K562 (cell line): Measurements from ENCODE around the gene FAM184B. TPM values are rescaled to one million over a fixed set of nuclear protein-coding genes. Genes with fewer than 3 reads are reported as not detected.
A peak's percentile ranks its signal among the peaks of the same experiment; 100 is the strongest.

Experiments
- CCNT2 ChIP-seq: IDR thresholded peaks from 2 replicates; pipeline ENCODE4 v1.6.1; 2011; ENCODE audit warnings: borderline replicate concordance, low read depth, mild to moderate bottlenecking, moderate library complexity, mixed read lengths, low read length; ENCODE audit not compliant: insufficient read length; ENCODE audit errors: extremely low read depth
- ERF ChIP-seq: fragments of 450-650 bp; formaldehyde crosslinking; IDR thresholded peaks from 2 replicates; pipeline ENCODE4 v1.4.0; 2020; ENCODE audit warnings: mild to moderate bottlenecking, mixed read lengths
- JUN ChIP-seq, 2 experiments: sonication (generic) in 1 of 2; formaldehyde crosslinking in 1 of 2; IDR thresholded peaks; 2 replicates each; pipeline versions ENCODE4 v1.6.1 to v1.8.0; 2012 to 2022; ENCODE audit warnings: borderline replicate concordance in 2 of 2, mild to moderate bottlenecking in 2 of 2, improper control_type of control experiment in 1 of 2, low read depth in 1 of 2, low read length in 1 of 2, missing genetic modification reagents in 1 of 2
- MEIS2 ChIP-seq: fragments of 450-650 bp; IDR thresholded peaks from 2 replicates; pipeline ENCODE4 v1.6.1; 2014; ENCODE audit warnings: mild to moderate bottlenecking; ENCODE audit not compliant: partially characterized antibody
- SMAD1 ChIP-seq: fragments of 150-350 bp; IDR thresholded peaks from 2 replicates; pipeline ENCODE4 v1.6.1; 2014; ENCODE audit warnings: low read length, low read depth; ENCODE audit not compliant: partially characterized antibody
- TEAD1 ChIP-seq, 2 experiments: fragments of 450-650 bp in 1 of 2; sonication (generic) in 1 of 2; formaldehyde crosslinking; IDR thresholded peaks; 2 replicates each; pipeline versions ENCODE4 v1.4.0 to v1.8.0; 2020 to 2022; ENCODE audit warnings: mild to moderate bottlenecking in 2 of 2, missing genetic modification reagents in 1 of 2
- ZNF133 ChIP-seq: fragments of 250-450 bp; sonication (Bioruptor Pico); IDR thresholded peaks from 2 replicates; pipeline ENCODE4 v1.4.0; 2020; ENCODE audit warnings: mild to moderate bottlenecking
- ZNF263 ChIP-seq: sonication (generic); formaldehyde crosslinking; IDR thresholded peaks from 2 replicates; pipeline ENCODE4 v1.8.0; 2022; ENCODE audit warnings: mild to moderate bottlenecking, missing genetic modification reagents, borderline replicate concordance
- ZNF274 ChIP-seq: IDR thresholded peaks from 2 replicates; pipeline ENCODE4 v1.6.1; 2011; ENCODE audit warnings: low read depth, mild to moderate bottlenecking, low read length, moderate library complexity, borderline replicate concordance
- polyA plus RNA-seq, 8 experiments: library from polyadenylated mRNA; depleted of rRNA in 4 of 8; stranded (reverse) in 5 of 8; unstranded in 3 of 8; fragments of >200 nt; fragmentation: Nextera tagmentation in 2 of 8; fragmentation: Illumina TruSeq in 1 of 8; extraction: Ambion mirVana in 2 of 8; extraction: Trizol in 1 of 8; gene quantifications; 2 replicates each; pipeline versions ENCODE4 v1.2.1 to v1.2.3, GENCODE V29; 2011 to 2014; ENCODE audit warnings: inconsistent platforms in 1 of 8, missing spikeins in 1 of 8
- total RNA-seq, 7 experiments: library from RNA; depleted of rRNA in 6 of 7; stranded (reverse); fragments of >200 nt in 6 of 7; fragmentation: Illumina TruSeq in 2 of 7; extraction: Trizol in 2 of 7; gene quantifications; 2 replicates each; pipeline versions ENCODE4 v1.2.1 to v1.2.3, GENCODE V29; 2011 to 2021; ENCODE audit warnings: low replicate concordance in 1 of 7
- TF ChIP-seq, protein P1 (sequence below): fragments of 450-650 bp; IDR thresholded peaks from 2 replicates; pipeline ENCODE4 v1.6.1; 2016; ENCODE audit warnings: antibody characterized with exemption
- TF ChIP-seq, protein P2 (sequence below): fragments of 450-650 bp; IDR thresholded peaks from 2 replicates; pipeline ENCODE4 v1.6.1; 2016; ENCODE audit warnings: low read depth
- TF ChIP-seq, protein P3 (sequence below): fragments of 250-450 bp; sonication (Bioruptor Pico); IDR thresholded peaks from 2 replicates; pipeline ENCODE4 v1.8.0; 2022; ENCODE audit warnings: moderate library complexity, mild to moderate bottlenecking, inconsistent platforms

The FAM184B gene
- total and polyA plus RNA-seq, 9 of the 15 experiments (the other 6 are each of a cell fraction or from before 2014, with no cell fraction given) = not detected

GRCh38 chr4:17614416-17615299 is 166.8 kb downstream of the FAM184B start, which contains the start of gene MED28 (continued):
- TF ChIP-seq MEIS2 (peak; percentile 70), JUN (IDR thresholded peaks at IDR 0.05; ENCODE audit: borderline replicate concordance, low read depth, low read length) (peak; percentile 17; the same call in 1 of the 2 replicates), JUN (CRISPR knock-in tag; IDR thresholded peaks at IDR 0.05; ENCODE audit: borderline replicate concordance) (no peak), CCNT2 (no peak), TEAD1 (CRISPR knock-in tag; IDR thresholded peaks at IDR 0.05) (0 out of 4 replicates have a peak, but pooled peaks of 1 of the 2 experiments have one; percentile 35), SMAD1 (peak; percentile 63), ZNF274 (no peak), ZNF263 (CRISPR knock-in tag) (peak; percentile 45; the same call in 1 of the 2 replicates), ERF (CRISPR knock-in tag) (no peak), ZNF133 (CRISPR knock-in tag) (no peak)
- TF ChIP-seq, protein P1, sequence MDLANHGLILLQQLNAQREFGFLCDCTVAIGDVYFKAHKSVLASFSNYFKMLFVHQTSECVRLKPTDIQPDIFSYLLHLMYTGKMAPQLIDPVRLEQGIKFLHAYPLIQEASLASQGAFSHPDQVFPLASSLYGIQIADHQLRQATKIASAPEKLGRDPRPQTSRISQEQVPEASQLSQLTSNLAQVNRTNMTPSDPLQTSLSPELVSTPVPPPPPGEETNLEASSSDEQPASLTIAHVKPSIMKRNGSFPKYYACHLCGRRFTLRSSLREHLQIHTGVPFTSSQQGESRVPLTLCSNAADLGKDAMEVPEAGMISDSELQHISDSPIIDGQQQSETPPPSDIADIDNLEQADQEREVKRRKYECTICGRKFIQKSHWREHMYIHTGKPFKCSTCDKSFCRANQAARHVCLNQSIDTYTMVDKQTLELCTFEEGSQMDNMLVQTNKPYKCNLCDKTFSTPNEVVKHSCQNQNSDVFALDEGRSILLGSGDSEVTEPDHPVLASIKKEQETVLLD = peak; percentile 94
- TF ChIP-seq, protein P2, sequence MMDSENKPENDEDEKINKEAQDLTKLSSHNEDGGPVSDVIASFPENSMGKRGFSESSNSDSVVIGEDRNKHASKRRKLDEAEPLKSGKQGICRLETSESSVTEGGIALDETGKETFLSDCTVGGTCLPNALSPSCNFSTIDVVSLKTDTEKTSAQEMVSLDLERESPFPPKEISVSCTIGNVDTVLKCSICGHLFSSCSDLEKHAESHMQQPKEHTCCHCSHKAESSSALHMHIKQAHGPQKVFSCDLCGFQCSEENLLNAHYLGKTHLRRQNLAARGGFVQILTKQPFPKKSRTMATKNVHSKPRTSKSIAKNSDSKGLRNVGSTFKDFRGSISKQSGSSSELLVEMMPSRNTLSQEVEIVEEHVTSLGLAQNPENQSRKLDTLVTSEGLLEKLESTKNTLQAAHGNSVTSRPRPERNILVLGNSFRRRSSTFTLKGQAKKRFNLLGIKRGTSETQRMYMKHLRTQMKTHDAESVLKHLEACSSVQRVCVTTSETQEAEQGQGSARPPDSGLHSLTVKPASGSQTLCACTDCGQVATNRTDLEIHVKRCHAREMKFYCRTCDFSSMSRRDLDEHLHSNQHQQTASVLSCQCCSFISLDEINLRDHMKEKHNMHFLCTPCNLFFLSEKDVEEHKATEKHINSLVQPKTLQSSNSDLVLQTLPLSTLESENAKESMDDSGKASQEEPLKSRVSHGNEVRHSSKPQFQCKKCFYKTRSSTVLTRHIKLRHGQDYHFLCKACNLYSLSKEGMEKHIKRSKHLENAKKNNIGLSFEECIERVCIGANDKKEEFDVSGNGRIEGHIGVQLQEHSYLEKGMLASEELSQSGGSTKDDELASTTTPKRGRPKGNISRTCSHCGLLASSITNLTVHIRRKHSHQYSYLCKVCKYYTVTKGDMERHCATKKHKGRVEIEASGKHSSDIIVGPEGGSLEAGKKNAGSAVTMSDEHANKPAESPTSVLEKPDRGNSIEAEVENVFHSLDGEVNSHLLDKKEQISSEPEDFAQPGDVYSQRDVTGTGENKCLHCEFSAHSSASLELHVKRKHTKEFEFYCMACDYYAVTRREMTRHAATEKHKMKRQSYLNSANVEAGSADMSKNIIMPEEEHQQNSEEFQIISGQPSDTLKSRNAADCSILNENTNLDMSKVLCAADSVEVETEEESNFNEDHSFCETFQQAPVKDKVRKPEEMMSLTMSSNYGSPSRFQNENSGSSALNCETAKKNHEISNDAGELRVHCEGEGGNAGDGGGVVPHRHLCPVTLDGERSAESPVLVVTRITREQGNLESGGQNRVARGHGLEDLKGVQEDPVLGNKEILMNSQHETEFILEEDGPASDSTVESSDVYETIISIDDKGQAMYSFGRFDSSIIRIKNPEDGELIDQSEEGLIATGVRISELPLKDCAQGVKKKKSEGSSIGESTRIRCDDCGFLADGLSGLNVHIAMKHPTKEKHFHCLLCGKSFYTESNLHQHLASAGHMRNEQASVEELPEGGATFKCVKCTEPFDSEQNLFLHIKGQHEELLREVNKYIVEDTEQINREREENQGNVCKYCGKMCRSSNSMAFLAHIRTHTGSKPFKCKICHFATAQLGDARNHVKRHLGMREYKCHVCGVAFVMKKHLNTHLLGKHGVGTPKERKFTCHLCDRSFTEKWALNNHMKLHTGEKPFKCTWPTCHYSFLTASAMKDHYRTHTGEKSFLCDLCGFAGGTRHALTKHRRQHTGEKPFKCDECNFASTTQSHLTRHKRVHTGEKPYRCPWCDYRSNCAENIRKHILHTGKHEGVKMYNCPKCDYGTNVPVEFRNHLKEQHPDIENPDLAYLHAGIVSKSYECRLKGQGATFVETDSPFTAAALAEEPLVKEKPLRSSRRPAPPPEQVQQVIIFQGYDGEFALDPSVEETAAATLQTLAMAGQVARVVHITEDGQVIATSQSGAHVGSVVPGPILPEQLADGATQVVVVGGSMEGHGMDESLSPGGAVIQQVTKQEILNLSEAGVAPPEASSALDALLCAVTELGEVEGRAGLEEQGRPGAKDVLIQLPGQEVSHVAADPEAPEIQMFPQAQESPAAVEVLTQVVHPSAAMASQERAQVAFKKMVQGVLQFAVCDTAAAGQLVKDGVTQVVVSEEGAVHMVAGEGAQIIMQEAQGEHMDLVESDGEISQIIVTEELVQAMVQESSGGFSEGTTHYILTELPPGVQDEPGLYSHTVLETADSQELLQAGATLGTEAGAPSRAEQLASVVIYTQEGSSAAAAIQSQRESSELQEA = no peak
- TF ChIP-seq, protein P3, sequence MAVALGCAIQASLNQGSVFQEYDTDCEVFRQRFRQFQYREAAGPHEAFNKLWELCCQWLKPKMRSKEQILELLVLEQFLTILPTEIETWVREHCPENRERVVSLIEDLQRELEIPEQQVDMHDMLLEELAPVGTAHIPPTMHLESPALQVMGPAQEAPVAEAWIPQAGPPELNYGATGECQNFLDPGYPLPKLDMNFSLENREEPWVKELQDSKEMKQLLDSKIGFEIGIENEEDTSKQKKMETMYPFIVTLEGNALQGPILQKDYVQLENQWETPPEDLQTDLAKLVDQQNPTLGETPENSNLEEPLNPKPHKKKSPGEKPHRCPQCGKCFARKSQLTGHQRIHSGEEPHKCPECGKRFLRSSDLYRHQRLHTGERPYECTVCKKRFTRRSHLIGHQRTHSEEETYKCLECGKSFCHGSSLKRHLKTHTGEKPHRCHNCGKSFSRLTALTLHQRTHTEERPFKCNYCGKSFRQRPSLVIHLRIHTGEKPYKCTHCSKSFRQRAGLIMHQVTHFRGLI (CRISPR knock-in tag) = no peak
